ENCODE data around the gene SLC35F2.
"Not testable (repeated sequence)": the region's sequence is repeated elsewhere in the genome, so short reads cannot be mapped to it uniquely, and the experiment has no call there.

Gene SLC35F2

DNA sequence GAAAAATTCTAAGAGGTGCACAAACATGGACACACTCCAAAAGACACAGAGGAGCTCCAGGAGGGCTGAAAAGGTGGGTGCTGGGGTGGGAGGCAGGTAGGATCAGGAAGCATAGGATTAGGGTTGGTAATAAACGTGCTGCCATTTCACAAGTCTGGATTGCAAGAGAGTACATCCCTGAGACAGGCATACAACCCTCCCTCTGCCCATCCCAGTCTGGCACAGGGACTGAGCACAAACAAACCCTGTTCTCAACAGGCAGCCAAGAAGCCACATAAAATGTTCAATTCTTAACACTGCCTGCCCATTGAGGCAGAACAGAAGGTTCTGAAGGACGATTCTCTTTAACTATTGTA is 18.5 kb downstream of the SLC35F2 start:
- TF ChIP-seq, protein P1, sequence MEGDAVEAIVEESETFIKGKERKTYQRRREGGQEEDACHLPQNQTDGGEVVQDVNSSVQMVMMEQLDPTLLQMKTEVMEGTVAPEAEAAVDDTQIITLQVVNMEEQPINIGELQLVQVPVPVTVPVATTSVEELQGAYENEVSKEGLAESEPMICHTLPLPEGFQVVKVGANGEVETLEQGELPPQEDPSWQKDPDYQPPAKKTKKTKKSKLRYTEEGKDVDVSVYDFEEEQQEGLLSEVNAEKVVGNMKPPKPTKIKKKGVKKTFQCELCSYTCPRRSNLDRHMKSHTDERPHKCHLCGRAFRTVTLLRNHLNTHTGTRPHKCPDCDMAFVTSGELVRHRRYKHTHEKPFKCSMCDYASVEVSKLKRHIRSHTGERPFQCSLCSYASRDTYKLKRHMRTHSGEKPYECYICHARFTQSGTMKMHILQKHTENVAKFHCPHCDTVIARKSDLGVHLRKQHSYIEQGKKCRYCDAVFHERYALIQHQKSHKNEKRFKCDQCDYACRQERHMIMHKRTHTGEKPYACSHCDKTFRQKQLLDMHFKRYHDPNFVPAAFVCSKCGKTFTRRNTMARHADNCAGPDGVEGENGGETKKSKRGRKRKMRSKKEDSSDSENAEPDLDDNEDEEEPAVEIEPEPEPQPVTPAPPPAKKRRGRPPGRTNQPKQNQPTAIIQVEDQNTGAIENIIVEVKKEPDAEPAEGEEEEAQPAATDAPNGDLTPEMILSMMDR (IDR thresholded peaks at IDR 0.05; ENCODE audit: low read depth, low read length) = no peak
- DNase-seq (ENCODE audit: low read depth in 2 of 2) = no peak
- peak overlapping the region in 1 of 2 donors; percentile 19 for H3K4me3 ChIP-seq (replicated peaks in 1 of 2; ENCODE audit: low read depth in 2 of 2, low read length in 2 of 2)

DNA sequence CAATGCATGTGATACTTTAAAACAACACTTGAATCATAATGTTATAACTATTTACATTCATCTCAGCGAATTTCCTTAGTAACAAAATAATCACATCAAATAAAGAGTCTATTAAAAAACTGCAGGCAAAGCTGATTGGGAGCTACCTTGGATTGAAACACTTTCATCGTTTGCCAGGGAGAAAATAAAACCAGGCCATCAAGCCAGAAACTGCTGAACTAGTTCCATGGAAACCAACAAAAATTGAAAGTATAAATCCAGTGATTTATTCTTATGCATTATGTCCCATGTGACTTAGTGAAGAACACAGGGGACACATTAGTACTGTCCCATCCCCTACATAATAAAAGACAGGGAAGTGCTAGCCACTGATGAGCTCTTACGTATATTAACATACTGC is 21.7 kb downstream of the SLC35F2 start:
- no peak overlapping the region for H3K4me3 ChIP-seq (replicated peaks in 1 of 2; ENCODE audit: low read depth in 2 of 2, low read length in 2 of 2)
- TF ChIP-seq, protein P1 (IDR thresholded peaks at IDR 0.05; ENCODE audit: low read depth, low read length) = no peak
- DNase-seq (ENCODE audit: low read depth in 2 of 2) = no peak

DNA sequence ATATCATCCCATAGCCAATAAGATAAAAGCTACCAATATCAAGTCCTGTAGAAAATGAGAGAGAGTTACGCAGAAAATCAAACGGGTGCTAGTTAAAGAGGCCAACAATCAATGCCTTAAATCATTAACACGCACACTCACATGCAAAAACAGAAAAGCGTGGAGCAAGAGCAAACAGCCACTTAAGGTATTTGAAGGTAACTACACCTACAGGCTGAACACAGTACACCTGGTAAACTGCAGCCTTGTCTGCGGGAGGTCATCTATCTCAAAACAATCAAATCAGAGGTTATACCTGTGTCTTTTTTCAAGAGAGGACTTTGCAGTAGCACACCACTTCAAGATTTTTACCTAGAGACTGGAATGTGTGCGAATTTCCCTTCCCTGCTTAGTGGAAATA is 23.6 kb downstream of the SLC35F2 start:
- no peak overlapping the region for H3K4me3 ChIP-seq (replicated peaks in 1 of 2; ENCODE audit: low read depth in 2 of 2, low read length in 2 of 2)
- TF ChIP-seq, protein P1 (IDR thresholded peaks at IDR 0.05; ENCODE audit: low read depth, low read length) = no peak
- no peak for DNase-seq (ENCODE audit: low read depth in 2 of 2)

DNA sequence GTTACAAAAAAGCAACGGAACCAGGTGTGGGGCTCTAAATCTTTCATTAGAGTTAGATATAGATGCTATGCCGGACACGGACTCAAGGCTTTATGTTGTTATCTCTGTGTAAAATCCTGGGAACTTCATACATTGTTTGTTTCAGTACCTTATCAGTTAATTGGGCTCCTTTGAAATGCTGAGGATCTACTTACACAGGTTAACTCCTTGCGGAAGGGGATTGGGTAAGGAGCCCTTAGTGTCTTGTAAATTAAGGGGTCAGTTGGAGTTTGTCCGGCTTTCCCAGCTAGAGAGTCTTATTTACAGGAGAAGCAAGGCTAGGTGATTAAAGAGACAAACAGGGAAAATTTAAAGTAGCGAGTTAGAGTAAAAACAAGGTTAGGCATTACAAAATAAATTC is 24.7 kb downstream of the SLC35F2 start:
- not testable (repeated sequence) for H3K4me3 ChIP-seq (replicated peaks in 1 of 2; ENCODE audit: low read depth in 2 of 2, low read length in 2 of 2); DNase-seq (ENCODE audit: low read depth in 2 of 2)

DNA sequence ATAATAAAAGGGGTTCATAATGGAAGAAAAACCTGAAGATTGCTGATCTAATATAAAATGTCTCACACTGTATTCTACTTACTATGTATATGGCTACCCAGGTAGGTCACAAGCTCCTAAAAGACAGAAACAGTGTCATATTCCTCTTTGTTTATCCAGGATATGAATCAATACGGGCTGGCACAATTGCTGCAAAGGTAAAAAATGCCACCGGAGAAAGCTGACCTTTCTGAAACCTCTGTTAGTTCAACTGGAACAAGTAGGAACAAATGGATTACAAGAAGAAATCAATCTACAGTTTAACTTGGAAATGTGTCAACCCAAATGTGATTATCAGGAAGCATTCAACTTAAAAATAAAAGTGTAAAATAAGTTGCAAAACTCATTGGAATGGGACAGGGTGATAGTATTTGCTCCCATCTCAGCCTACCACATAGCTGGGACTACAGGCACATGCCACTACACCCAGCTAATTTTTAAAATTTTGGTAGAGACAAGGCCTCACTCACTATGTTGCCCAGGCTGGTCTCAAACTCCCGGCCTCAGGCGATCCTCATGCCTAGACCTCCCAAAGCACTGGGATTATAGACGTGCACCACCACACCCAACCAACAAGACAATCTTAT is 27.6 kb downstream of the SLC35F2 start:
- no peak for DNase-seq (ENCODE audit: low read depth in 2 of 2)
- TF ChIP-seq, protein P1 (IDR thresholded peaks at IDR 0.05; ENCODE audit: low read depth, low read length) = no peak
- H3K4me3 ChIP-seq (replicated peaks in 1 of 2; ENCODE audit: low read depth in 2 of 2, low read length in 2 of 2) = no peak overlapping the region

DNA sequence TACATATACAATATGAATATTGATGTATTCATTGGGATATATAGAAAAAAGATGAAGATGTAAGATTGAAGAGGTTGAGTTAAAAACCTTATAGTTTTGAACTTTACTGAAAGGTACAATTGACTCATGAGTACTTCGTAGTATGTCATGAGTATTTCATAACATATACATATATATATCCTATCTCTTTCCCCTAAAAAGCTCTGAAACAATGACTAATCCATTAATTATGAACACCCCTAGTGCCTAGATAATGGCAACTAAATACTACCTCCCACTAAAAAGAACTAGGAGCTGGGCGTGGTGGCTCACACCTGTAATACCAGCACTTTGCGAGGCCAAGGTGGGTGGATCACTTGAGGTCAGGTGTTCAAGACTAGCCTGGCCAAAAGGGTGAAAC is 31.5 kb downstream of the SLC35F2 start:
- TF ChIP-seq, protein P1 (IDR thresholded peaks at IDR 0.05; ENCODE audit: low read depth, low read length) = no peak
- no peak overlapping the region for H3K4me3 ChIP-seq (replicated peaks in 1 of 2; ENCODE audit: low read depth in 2 of 2, low read length in 2 of 2)
- no peak for DNase-seq (ENCODE audit: low read depth in 2 of 2)

DNA sequence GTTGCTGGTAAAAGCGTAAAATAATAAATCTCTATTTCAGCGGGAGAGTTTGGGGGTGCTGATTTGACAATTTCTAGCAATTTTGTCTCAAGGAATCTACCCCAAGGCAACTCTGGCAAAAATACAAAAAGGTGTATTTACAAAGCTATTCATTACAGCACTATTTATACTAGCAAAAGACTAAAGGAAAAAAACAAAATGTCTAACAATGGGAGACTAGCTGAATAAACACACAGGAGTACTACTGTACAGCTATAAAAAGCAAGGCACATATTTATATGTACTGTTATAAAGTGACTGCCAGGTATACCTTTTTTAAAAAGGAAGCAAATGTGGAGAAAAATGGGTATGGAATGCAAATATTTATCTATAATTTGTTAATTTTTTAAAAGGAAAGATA is 32.7 kb downstream of the SLC35F2 start:
- TF ChIP-seq, protein P1 (IDR thresholded peaks at IDR 0.05; ENCODE audit: low read depth, low read length) = no peak

More for the DNA sequence above, 32.7 kb downstream of the SLC35F2 start:
- no peak for DNase-seq (ENCODE audit: low read depth in 2 of 2)
- H3K4me3 ChIP-seq (replicated peaks in 1 of 2; ENCODE audit: low read depth in 2 of 2, low read length in 2 of 2) = no peak overlapping the region
